SK-N-DZ (cell line): ENCODE results near the gene SP9.
A peak's percentile ranks its signal among the peaks of the same experiment; 100 is the strongest.

ENCODE experiments used
- DNase-seq: peaks from one replicate; pipeline ENCODE4 v3.0.0-alpha.2; 2015; ENCODE audit warnings: low spot score

Gene SP9

DNA sequence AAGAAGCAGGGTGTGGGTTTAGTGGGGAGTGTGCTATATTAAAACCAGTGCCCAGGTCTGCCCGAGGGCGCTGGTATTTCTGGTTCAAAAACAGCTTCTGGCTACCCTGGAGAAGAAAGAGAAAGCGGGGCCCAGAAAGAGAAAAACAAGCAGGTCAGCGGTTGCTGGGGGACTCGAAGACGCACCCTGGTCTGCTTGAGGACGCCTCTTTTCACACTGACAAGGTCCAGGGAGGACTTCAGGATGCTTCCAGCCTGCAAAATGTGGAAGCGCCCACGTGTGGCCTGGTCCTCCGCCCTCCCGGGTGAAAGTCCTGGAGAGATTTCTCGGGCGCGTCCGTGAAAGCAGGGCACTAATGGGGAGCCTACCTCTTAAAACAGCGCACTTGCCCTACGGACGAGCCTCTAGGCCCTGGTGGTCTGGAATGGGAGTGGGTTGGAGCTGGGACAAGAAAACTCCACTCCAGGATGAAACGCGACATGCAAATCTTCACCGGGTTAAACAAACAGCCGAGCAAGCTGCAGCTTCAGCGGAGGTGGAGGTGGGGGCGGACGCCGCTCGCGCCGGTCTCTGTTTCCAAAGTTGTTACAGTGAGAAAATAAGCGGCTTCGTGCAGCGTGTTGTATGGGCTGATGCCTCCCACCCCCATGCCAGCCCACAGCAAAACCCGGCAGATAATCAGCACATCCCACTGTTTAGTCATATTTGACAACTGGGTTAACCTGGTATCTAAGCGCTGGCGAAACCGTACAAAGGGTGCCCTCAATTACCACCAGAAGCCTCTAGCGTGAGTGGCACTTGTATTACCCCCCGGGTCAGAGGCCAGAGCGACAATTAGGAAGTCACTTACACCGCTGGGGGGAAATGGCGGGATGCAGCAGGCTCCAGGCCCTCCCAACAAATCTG is 1.1 kb upstream of the SP9 start:
- DNase-seq = no peak

DNA sequence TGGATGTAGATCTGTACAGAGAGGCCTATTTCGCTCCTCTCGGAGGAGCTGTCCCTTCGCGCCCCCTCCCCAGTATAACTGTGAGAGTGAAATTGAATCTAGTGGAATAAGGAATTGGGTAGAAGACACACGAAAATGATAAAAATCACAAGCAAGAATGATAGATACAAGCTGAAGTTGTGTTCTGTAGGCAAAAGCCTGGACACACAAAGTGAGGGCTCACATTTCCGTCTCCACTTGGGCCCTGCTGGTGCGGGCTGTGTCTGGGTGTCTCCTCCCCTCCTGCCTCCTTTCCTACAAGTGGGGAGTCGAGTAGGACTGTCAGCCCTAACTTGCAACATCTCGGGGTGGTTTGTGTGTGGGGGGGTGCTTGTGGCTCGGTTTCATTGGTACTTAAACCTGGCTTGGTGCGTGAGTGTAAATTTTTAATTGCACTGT is 457 bp upstream of the SP9 start:
- DNase-seq = no peak

GRCh38 chr2:174335254-174335987 is 667 bp downstream of the SP9 start:
- DNase-seq = no peak

DNA sequence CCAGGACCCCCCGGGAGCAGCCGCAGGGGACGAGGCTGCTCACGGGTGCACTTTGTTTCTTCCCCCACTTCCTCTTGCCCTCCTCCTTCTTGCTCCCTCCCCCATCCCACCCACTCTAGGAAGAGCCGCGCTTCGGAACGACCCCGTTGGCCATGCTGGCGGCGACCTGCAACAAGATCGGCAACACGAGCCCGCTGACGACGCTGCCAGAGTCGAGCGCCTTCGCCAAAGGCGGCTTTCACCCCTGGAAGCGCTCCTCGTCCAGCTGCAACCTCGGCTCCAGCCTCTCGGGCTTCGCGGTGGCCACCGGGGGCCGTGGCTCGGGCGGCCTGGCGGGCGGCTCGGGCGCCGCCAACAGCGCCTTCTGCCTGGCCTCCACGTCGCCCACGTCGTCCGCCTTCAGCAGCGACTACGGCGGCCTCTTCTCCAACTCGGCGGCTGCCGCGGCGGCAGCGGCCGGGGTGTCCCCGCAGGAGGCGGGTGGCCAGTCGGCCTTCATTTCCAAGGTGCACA is 1.3 kb downstream of the SP9 start:
- no peak for DNase-seq

- peak; percentile 44 for DNase-seq
These were observed 2.0 kb downstream of the SP9 start for GRCh38 chr2:174336501-174337336.

DNA sequence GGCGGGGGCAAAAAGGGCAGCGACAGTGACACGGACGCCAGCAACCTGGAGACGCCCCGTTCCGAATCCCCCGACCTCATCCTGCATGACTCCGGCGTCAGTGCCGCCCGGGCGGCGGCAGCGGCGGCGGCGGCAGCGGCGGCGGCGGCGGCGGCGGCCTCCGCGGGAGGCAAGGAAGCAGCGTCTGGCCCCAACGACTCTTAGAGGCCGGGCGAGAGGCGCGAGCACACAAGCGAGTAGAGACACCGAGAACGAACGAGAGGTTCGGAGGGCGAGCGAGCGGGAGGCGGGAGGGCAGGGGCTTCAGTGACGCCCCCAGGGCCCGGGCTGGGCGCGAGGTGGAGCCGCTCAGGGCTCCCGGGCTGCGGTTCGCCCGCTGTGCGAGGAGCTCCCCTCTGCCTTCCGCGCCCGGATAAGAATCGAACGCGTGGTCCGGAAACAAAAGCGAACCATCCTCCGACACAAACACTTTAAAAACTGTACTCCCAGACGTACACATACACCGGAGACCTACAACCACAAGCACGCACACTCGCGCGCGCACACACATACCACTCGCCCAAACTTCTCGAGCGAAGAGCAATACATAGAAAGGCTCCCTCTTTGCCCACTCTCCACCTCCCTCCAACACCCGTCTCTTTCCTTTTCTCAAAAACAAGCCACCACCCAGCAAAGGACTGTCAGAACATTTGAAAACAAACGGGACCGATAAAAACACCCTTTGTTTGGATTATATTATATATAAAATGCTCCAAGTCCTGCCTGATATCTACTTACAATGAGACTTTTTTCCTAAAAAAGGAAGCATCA is 2.8 kb downstream of the SP9 start:
- DNase-seq = no peak

DNA sequence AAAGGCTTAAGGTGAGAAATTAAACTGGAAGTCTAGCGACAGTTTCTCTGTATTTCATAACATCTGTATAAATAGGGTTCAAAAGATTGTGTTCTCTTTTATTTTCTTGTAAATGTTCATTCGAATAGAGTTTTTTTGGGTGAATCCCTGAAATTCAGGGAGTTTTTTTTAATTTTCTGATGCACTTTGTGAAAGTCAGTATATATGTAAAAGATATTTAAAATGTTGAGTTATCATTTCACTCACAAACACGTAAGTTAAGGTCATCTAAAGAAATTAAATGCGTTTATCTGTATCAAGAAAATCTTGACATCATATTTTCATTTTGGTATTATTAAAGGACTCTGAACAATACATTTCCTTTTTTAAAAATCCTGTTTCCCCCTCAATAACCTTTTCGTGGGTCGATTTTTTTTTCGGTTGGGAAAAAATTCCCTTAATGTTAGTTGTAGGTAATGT is 3.4 kb downstream of the SP9 start:
- no peak for DNase-seq

- no peak for DNase-seq
These were observed 4.2 kb downstream of the SP9 start for GRCh38 chr2:174338671-174339560.

GRCh38 chr2:174339561-174340399 is 5.0 kb downstream of the SP9 start:
- DNase-seq = no peak

DNA sequence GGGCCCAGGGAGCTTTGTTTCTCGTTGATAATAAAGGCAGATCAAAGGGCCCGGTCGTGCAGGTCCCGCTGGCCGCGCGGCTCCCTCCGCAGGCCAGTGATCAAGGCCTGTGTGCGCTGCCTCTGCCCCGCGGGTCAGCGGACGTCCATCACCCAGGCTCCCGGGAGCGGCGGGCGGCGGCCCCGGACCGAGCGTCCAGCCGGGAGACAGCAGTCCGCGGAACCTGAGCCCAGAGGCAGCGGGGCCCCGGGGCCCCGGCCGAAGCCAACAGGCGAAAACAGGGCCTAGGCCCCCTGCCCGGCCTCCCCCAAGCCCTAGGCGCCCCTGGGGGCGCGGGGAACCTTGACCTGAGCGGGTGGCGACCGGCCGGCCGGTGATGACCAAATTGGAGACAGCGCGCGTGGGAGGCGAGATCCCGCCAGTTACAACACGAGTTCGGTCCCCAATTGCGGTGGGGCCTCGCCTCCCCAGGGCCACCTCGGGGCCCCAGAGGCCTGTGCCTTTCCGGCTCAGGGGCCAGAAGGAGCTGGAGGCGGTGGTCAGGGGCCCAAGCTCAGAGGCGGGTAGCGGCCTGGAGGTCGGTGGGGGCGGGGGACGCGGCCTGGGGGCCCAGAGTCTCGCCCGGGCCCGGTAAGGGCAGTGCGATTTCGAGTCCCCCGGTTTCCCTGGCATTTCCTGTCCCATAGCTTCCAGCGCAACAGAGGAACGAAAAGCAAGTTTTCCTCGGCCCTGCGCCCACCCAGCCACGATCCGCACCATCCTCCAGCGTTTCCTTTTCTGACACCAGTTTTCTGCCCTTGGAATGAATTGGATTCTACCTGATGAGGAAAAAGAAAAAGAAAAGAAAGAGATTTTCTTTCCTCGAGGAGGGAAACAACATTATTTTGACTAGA is 5.9 kb downstream of the SP9 start:
- DNase-seq = no peak

DNA sequence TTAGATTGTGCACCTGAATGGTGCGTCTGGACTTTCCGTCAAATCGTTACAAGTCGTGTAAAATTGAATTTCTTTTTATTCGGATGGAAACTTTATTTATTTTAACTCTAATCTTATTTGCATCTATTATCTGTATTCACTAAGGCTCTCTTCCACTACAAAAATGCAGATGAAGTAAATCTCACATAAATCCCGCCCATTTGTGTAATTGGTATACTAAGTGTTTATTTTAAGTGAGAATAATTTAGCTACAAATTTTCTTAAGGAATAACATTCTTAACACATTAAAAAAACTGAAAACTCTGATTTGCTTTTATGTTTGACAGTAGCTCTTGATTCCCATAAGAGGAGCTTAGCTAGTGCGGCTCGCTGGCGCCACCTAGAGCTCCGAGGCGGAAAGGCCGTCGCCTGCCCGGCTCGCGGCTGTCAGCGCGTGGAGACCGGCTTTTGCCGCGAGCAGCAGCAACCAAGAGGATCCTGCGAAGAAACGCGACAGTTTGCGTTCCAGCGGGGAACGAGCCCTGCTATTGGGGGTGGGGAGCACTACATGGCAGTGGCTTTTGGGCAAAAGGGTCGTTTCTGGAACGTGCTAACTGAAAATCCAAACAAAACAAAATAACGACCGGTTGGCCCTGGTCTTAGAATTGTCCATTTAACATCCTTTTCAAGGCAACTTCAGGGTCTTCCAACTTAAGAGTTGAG is 6.7 kb downstream of the SP9 start:
- peak; percentile 83 for DNase-seq

DNA sequence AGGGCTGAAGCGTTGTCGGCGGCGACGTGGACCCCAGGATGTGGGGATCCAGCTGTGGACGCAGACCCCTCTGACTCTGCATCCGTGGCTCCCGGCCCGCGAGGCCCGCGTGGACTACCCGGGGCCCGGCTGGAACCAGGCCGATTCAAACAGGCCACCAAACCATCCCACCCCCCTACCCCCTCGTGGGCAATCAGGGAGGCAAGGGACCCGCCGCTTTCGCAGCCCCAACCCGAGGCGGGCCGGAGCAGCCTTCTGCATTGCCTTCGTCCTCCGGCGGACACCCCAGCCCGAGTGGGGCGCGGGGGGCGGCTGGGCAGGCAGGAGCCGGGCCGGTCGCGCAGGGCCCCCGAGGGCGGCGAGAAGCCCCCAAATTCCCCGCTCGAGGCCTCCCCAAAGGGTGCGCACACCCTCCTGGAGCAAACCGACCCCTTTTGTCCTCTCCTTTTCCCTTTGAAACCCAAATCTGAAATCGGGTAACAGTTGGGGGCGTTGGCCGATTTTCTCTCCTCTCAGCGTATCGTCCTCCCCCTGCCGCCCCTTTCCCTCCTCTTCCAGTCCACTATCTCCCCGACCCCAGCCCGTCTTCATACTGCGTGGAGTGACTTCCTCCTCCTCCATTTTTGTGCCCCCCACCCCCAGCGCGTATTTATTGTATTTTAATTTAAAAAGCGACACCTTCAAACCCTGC is 7.4 kb downstream of the SP9 start:
- no peak for DNase-seq

DNA sequence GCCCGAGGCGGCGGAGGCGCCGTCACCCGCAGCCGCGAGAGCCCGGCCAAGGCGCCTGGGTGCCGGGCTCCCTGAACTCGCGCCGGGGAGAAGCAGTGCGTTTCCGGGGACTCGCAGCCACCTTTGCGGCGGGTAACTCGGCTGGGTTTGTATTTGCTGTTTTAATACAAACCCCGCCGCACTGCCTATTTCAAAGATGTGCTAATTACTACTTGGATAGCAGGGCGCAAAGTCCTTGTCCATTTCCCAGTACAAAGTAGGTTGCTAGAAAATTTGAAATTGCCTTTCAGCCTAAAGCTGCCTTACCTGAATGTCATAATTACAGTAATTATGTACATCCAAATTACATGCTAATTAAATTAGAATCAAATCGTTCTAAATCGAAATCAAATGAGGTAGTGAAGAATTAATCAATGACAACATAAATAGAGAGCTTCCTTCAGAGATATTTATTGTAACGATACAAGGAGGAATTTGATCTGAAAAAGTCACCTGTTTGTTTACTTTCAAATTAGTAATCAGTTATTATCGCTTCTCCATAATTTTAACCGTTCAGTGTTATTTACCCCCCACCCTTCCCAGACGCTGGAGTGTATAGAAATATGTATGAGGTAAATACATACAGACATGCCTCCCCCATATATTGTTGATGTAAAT is 8.1 kb downstream of the SP9 start:
- no peak for DNase-seq

DNA sequence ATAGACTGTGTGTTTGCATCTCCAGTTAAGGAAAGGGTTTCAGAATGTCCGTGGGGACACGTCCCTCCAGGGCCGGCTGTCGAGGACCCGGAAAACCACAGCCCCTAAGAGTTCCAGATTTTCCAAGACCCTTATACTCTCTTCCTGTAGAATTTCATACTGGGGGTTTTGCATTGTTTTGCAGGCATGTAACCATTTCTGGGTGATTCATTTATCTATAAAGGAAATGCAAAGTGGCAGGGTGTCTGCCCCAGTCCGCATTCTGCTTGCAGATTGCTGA is 8.5 kb downstream of the SP9 start:
- DNase-seq = no peak

- DNase-seq = no peak
These were observed 9.1 kb downstream of the SP9 start for GRCh38 chr2:174343623-174344455.
